ENCODE measurements around the gene PTPRM.

DNA sequence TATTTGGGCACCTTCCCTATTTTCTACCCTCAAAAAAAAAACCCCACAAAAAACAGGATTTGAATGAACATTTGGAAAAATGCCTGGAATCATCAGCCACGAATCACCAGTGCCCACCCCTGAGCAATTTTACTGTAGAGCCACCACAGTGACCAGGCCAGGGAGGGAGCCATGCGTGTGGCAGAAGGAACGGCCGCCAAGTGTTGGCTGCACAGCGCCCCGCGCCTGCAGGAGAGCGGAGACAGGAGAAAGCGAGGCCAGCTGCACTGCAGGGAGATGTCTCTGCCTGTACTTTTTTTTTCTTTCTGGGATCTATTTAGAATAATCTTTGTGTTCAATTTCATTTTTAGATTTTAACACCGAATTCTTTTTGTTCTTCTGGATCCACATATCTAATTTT is 772.8 kb downstream of the PTPRM start:
- TF ChIP-seq SIN3A (IDR thresholded peaks at IDR 0.05; ENCODE audit: borderline replicate concordance, insufficient read depth, low read depth, low read length) (no peak), POLR2AphosphoS5 (IDR thresholded peaks at IDR 0.05; ENCODE audit: low read depth, low read length) (no peak)
- TF ChIP-seq, protein P1, sequence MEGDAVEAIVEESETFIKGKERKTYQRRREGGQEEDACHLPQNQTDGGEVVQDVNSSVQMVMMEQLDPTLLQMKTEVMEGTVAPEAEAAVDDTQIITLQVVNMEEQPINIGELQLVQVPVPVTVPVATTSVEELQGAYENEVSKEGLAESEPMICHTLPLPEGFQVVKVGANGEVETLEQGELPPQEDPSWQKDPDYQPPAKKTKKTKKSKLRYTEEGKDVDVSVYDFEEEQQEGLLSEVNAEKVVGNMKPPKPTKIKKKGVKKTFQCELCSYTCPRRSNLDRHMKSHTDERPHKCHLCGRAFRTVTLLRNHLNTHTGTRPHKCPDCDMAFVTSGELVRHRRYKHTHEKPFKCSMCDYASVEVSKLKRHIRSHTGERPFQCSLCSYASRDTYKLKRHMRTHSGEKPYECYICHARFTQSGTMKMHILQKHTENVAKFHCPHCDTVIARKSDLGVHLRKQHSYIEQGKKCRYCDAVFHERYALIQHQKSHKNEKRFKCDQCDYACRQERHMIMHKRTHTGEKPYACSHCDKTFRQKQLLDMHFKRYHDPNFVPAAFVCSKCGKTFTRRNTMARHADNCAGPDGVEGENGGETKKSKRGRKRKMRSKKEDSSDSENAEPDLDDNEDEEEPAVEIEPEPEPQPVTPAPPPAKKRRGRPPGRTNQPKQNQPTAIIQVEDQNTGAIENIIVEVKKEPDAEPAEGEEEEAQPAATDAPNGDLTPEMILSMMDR (IDR thresholded peaks at IDR 0.05) = no peak
- TF ChIP-seq, protein P2, sequence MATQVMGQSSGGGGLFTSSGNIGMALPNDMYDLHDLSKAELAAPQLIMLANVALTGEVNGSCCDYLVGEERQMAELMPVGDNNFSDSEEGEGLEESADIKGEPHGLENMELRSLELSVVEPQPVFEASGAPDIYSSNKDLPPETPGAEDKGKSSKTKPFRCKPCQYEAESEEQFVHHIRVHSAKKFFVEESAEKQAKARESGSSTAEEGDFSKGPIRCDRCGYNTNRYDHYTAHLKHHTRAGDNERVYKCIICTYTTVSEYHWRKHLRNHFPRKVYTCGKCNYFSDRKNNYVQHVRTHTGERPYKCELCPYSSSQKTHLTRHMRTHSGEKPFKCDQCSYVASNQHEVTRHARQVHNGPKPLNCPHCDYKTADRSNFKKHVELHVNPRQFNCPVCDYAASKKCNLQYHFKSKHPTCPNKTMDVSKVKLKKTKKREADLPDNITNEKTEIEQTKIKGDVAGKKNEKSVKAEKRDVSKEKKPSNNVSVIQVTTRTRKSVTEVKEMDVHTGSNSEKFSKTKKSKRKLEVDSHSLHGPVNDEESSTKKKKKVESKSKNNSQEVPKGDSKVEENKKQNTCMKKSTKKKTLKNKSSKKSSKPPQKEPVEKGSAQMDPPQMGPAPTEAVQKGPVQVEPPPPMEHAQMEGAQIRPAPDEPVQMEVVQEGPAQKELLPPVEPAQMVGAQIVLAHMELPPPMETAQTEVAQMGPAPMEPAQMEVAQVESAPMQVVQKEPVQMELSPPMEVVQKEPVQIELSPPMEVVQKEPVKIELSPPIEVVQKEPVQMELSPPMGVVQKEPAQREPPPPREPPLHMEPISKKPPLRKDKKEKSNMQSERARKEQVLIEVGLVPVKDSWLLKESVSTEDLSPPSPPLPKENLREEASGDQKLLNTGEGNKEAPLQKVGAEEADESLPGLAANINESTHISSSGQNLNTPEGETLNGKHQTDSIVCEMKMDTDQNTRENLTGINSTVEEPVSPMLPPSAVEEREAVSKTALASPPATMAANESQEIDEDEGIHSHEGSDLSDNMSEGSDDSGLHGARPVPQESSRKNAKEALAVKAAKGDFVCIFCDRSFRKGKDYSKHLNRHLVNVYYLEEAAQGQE (IDR thresholded peaks at IDR 0.05; ENCODE audit: insufficient read depth in 1 of 2, low read depth in 2 of 2, low read length in 1 of 2) = no peak

All from Panc1 (cell line).